ENCODE results near the gene HOTAIR.

HOTAIR gene

DNA sequence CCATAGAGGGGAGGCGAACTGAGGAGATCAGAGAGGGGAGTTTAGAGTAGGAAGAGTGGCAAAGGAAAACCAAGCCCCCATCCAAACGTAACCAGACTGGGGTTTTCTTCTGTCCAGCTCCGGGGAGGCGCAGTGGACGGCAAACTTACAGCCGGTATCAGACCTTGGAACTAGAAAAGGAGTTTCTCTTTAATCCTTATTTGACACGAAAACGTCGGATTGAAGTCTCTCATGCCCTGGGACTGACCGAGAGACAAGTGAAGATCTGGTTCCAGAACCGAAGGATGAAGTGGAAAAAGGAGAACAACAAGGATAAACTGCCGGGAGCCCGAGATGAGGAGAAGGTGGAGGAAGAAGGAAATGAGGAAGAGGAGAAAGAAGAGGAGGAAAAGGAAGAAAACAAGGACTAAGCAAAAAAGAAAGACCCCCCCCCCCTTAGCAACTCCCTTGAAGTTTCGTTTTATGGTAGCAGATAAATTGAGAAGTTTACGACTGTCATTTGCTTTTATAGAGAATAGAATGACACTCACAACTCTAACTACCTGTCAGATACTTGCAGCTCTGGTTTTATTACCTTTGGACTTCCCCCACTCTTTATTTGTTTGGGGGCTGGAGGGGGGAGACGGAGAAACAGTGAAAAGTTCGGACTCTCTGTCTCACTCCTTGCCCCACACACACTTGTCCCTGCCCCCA is 36.4 kb upstream of the HOTAIR start:
- no peak for DNase-seq

DNA sequence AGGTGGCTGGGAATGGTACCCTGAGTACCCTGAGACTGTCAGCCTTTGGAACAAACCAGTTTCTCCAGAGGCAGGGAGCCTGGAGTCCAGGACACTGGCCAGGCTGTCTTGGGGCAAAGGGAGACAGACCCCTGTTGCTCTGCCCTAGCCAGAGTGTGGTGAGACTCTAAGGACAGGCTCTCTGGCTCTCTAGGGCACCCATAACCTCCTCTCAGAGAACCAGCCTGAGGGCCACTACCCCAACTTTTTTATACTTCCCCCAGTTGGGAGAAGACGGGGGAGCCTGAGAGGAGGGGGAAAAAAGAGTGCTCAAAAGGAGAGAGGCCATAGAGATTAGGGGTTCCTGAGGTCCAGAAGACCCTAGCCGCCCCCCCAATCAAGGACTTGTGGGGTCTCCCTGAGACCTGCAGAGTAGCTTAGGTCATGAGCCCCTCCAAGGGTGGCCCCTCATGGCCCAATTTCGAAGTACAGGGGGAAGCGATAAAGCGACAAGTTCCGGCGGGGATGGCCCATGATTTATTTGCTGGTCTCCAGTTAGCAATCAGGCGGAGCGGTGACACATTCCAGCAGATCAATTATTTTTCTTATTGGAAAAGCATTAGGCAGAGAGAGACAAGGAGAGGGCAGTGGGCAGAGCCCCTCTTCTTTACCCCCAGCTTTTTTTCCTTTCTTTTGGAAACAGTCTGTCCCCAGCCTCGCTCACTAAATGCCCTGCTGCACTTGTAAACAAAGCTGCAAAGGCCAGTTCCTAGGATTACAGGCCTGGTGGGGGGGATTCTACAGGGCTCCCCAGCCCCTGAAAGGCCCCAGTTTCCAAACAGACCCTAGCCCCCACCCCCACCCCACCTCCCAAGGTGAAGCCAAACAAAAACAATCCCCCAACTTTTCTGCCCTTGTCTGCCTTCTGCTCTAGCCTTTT is 35.6 kb upstream of the HOTAIR start:
- no peak for DNase-seq

DNA sequence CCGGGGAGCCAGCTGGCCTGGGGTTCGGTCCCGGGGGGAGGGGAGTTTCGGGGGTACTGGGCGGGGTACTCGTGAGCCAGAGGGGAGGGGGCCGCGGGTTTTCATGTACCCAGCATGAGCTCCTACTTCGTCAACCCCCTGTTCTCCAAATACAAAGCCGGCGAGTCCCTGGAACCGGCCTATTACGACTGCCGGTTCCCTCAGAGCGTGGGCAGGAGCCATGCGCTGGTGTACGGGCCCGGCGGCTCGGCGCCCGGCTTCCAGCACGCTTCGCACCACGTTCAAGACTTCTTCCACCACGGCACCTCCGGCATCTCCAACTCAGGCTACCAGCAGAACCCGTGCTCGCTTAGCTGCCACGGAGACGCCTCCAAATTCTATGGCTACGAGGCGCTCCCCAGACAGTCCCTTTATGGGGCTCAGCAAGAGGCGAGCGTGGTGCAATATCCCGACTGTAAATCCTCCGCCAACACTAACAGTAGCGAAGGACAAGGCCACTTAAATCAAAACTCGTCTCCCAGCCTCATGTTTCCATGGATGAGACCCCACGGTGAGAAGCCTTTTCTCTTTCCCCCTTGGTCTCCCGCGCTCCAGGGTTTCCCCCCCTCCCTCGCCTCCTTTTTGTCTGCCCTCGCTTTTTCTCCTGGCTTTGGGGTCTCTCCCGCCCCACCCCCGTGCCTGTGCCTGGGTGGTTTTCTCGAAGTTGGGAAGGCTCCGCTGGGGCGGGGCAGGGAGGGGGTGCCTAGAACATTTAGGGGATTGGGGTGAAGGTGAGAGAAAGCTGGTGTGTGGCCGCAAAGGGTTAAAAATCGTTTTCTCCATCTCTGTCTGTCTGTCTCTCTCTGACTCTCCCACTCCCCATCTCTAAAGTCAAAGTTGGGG is 34.7 kb upstream of the HOTAIR start:
- no peak for DNase-seq

DNA sequence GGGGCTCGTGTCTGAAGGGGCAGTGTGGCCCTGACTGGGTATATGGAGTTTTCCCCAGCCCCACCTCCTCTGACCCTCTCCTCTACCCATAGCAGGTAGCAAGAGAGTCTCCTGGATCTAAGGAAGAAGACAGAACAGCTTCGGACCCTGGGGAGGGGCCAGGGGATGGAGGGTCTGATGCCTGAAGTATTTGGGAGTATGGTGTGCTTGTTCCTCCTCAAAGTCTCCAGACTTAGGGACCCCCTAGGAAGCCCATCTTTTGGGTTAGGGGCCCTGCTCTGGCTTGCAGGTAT is 33.5 kb upstream of the HOTAIR start:
- no peak for DNase-seq

DNA sequence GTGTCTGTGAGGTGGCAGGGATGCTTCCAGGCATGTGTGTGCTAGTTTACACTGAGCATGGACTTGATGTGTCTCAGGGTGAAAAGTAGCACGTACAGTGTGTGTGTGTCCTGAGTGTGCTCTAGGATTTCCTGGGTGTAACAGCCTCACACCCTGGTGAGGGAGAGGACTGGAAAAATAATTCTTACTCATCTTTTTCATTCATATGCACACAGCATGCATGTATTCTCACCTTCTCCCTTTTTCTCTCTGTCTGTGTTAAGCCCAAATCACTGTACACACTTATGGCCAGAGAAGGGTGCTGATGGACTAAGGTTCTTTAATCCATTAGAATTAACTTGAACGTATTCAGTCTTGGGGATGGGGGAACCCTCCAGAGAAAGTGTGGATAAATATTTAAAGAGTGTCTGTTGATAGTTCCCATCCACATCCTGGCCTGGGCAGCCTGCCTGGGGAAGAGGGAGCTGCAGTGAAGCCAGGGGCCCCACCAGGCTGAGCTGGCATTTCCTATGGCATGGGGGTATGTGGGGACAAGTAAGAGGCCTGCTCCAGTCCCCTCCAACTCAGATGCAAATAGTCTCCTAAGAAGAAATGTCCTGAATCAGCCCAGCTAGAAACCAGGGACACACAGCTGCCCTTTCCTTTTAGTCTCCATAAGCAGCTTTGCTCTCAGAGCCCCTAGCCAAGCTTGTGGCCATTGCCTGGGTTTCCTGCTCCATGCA is 32.9 kb upstream of the HOTAIR start:
- DNase-seq = no peak

DNA sequence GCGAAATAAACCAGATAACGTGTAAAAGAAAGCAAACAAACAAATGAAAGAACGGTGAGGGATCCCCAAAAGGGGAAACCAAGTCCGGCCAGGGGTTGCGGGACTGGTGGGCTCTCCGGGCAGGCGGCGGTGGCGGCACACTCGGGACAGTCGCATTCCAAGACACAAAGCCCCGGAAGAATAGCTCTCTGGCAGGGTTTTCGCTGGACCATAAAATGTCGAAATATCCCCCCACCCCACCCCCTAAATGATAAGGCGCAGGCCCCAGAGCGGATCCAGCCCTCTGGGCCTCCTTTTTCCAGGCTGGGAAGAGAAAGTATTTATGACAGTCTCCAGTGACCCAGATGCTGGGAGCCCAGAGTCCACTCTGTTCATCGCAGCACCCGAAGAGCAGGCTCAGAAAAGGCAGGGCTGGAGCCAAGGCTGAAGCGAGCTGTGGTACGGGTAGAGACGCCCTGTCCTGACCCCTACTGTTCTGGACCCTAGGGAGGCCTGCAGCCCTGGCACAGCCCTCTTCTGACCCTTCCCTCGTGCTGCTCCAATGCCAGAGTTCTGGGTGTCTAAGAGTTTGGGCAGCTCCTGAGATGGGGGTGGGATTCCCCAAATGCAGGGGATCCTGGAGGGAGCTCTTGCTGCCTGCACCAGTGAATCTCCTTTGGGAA is 31.9 kb upstream of the HOTAIR start:
- DNase-seq = no peak

DNA sequence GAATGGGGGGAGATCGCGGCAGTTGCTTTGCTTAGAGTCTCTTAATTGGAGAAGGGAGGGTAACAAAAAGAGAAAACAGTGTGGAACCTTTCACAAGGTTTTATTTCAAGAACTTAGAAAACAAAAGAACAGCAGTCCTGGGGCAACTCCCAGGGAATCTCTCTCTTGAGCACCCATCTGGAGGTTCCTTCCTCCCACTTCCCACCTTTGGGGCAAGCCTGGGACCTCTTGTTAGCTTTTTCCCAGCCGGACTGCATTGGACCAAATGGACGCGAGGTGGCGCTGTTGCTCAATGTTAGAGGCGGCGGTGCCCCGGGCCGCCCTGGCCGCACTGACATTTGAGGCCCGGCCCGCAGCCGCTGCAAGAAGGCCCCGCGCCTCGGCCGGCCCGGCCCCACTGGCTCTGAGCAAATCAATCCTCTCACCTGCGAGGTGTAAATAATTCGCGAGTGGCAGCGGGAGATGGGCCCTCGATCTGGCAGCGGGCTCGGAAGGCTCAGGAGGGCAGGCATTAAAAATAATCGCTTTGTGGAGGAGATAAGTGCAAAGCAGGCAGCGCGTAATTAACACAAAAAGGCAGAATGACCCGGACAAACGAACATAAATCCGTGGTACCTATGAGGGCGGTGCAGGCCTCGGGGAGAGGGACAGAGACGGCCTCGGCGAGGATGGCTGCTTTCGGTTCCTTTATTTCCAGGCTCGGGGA is 31.3 kb upstream of the HOTAIR start:
- DNase-seq = no peak

DNA sequence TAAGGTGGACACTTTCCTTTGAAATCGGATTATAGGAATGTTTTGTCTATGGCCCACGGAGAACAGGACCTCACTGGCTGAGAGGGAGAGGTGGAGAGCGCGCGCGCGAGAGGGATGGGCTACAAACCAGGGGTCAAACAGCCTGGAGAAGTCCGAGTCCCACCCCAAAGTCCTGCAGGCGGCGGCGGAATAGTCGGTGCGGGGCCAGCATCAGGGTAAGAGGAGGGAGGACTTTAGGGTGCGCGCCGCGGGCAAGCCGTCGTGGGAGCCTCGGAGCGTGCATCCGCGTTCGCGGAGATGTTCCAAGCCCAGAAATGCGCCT is 30.7 kb upstream of the HOTAIR start:
- no peak for DNase-seq

DNA sequence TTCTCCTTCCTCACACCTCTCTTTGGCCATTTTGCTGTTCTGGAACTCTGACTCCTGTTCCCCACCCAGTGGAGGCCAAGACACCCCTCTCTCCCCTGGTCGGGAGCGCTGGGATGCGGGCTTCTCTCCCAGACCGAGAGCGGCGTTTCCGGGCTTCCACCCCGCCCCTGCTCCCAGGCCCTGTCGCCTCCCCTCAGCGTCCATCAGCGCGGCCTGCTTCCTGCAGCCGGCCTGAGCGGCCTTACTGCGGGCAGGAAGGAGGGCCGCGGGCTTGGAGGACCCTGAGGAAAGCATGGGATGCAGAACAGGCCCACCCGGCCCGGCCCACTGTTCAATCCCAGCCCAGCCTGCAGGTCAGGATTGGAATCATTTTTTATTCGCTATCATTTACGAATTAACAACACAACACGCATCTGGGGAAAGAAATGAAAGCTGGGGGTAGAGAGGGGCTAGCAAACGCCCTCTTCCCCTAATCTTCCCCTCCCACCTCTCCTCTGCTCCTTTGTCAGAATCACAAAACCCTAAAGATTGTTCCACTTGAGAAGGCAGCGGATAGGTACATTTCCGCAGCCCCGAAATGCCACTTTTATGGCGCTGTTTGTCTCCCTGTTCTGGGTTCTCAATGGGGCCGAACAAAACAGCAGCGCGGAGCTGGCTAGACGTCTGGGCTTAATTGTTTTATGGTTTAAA is 30.2 kb upstream of the HOTAIR start:
- DNase-seq = no peak

DNA sequence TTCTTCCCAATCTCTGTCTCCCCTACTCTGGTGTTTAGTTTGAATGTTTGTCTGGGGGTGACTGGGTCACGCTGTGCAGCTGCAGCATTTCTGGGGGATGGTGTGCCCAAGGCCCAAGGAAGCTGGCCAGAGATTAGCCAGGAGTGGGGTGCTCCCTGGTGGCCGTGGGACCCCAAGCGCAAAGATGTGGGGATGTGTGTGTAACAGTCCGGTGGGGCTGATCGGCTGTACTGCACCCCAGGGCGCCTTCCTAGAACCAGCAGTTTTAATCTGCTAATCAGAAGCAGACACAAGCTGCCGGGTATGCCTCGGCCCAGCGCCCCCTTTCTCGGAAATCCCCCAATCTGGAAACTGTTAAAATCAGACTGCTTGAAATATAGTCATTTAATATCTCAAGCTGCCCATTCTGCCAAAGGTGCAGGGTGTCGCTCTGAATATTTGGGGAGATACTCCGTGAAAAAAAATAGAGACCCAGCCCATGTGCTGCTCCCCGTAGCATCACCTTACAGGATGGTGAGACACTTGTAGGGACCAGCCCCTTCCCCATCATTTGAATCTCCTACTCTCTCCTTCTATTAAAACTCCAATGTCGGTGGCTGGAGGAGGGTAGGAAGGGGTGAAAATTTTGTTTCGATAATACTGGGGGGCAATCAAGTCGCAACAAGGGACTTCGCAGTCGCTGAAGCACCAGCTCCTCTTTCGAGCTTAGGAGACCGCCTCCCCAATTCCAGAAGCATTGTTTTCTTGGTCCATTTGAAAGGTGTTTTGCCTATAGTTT is 29.5 kb upstream of the HOTAIR start:
- DNase-seq = no peak

DNA sequence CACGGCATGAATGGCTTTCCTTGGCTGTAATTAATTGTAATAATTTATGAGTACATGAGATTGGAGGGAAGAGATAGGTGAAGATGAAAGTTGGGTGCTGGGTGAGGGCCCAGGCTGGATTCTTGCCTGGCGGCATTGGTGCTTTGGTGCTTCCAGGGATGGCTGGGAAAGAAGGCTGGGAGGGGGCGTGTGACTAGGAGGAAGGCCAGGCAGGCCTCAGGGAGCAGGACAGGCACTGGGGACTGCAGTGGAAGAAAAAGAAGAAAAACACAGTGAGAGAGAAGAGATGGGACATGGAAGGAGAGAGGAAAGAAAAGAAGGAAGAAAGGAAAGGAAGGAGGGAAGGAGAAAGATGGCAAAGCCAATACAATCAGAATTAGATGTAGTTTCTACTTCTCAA is 28.9 kb upstream of the HOTAIR start:
- DNase-seq = no peak

DNA sequence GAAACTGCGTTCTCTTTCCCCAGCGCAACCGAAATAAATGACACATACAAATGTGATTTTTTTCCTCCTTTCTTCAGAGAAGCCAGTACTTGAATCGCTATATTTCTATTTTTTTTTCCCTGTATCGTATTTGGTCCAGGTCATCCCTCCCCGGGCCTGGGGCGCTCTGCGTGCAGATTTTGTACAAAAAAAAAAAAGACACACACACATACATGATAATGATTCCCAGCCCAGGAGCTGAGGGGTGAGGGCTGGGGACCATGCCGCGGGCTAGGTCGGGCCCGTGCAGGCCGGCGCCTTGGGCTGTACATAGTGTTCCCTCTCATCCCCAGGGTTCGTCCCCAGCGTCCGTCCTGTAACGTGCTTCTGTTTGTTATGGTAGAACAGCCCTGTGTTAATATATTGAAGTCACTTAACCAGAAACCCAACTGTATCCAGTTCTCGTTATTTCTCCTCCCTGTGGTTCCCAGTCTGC is 28.2 kb upstream of the HOTAIR start:
- no peak for DNase-seq

DNA sequence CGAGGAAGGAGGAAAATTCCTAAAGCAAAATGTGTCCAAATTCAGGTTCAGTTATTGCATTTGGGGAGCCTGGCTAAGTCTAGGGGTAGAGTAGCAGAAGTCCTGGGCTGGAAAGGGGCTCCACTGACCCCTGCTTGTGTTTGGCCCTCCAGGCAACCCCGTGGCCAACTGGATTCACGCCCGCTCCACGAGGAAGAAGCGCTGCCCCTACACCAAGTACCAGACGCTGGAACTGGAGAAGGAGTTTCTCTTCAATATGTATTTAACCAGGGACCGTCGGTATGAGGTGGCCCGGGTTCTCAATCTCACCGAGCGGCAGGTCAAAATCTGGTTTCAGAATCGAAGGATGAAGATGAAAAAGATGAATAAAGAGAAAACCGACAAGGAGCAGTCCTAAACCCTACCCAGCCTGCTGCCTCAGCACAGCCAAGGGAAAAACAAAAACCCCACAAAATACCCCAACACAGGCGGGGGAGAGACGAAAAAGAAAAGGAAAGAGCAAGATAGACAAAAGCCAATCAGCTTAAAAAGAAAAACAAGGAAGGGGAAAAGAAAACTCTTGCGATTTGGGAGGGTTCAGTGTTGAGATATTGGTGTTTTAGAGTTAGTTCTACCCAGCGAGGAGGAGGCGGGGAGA is 27.6 kb upstream of the HOTAIR start:
- no peak for DNase-seq

DNA sequence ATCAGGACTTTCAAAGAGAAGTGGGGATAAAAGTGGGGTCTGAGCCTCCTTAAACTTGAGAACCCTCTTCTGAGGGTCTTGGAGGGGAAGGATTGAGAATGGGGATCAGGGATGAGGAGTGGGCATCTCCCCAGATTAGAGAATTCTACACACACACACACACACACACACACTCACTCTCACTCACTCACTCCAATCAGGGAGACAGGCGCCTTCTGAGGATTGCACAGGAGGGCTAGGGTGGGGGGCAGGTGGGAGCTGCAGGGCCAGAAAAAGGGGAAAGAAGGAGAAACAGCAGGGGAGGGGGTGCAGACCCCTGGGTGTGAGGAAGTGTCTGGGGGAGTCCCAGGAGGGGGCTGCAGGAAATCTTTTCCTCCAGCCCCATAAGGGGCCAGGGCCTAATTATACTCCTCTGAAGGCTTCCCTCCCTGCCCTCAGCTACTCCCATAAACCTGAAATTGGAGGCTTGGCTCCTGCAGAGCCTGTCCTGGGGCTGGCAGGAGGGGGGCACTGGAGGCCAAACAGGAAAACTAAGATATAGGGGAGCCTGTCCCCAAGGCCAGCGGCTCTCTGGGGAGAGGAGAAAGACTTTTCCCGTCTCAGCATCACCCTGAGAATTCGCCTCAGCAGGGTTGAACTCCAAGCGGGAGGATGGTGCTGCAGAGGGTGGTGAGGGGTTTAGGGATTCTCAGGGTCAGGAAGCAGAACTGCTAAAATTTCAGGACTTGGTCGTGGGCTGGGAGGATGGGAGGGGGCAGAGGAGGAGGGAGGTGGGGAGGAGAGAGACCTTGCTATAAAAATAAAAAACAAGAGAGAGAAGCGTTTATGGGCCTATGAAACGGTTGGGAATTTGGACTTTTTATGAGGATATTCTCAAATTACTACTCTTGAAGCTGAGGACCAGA is 26.8 kb upstream of the HOTAIR start:
- DNase-seq = no peak

DNA sequence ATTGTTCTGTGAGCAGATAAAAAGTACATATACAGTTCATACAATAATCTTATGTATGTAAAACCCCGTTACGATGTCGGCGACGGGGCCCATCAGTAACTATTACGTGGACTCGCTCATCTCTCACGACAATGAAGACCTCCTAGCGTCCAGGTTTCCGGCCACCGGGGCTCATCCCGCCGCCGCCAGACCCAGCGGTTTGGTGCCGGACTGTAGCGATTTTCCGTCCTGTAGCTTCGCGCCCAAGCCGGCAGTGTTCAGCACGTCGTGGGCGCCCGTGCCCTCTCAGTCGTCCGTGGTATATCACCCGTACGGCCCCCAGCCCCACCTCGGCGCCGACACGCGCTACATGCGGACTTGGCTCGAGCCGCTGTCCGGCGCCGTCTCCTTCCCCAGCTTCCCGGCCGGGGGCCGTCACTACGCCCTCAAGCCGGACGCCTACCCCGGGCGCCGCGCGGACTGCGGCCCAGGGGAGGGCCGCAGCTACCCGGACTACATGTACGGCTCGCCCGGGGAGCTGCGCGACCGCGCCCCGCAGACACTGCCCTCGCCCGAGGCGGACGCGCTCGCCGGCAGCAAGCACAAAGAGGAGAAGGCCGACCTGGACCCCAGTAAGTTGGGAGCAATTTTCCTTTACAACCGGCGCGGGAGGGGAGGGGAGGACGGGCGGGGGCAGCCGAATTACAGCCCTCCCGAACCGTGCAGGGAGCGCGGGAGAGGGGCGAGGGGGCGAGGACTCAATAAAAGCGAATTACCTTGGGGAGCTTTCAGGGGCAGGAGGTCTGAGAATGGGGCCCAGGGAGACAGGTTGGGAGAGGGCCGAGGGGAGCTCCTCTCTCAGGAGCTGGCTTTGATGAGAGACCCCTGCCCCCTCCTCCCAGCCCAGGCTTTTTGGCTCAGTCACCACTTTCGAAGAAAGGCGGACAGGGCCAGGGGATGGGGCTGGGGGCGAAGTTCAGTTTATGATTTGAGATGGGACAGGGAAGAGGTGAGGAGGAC is 25.7 kb upstream of the HOTAIR start, which contains the start of gene HOXC9:
HOXC9 (plus strand) TSS at position 46 of the 999 bp plus-strand sequence; CDS start at position 74, 28 bp downstream.
- no peak for DNase-seq

DNA sequence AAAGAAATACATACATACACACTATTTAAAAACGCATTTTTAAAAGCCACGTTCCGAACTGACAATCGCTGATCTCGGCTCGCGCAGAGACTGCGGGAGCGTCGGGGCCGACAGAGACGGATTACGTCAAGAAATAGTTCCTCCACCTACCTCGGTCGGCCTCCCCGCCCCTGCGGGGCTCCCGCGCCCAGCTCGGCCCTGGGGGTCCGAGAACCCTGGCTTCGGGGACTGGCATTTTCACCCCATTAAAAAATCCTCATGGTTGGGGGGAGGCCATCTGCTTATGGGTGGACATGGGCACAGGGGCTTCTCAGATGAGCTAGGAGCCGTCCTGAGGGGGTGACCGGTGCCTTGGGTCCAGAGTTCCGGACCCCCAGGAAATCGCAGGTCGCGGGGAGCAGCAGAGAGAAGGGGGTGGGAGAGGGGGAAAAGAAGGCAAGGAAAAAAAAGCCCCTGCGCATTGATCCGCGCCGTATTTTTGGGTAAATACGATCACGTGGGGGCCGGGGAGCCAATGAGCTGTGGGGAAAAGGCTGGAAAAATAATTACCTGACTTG is 24.9 kb upstream of the HOTAIR start:
- DNase-seq = no peak

DNA sequence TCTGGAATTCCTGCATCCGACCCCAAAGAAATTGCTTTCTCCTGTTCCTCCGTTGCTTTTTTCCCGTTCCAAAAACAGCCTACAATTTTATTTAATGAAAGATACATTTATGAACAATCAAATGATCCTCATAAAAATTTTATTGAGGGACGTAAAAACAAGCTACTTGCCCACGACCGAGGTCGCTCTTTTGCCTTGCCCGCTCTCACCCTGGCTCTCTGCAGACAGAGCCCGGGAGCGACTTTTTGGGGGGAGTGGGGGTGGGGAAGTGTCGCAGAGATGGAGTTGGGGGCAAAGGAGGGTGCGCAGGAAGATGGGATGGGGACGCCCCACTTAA is 24.1 kb upstream of the HOTAIR start:
- no peak for DNase-seq

Measured in T1000 (cell line).